ENCODE measurements around the gene NF1.
A peak's percentile ranks its signal among the peaks of the same experiment; 100 is the strongest.
"Not testable (repeated sequence)": the region's sequence is repeated elsewhere in the genome, so short reads cannot be mapped to it uniquely, and the experiment has no call there.

NF1 gene

DNA sequence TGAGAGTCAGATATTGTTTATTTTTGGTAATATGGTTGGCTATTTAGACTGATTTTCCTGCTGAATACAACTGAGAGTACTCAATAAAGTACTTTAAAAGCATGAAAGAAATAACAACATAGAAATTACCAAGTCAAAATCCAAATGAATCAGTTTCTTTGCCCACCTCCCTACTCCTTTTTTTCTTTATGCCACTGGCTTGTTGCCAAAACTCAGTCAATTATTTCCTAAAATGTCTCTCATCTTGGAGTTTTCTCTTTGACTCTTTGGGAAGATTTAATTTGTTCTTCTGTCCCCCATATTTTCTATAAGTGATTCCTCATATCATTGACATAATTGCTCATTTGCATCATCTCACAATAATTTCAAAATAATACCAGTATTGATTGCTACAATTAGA, 204.8 kb downstream of the NF1 start:
- no peak for DNase-seq (ENCODE audit: low read depth in 3 of 3)

DNA sequence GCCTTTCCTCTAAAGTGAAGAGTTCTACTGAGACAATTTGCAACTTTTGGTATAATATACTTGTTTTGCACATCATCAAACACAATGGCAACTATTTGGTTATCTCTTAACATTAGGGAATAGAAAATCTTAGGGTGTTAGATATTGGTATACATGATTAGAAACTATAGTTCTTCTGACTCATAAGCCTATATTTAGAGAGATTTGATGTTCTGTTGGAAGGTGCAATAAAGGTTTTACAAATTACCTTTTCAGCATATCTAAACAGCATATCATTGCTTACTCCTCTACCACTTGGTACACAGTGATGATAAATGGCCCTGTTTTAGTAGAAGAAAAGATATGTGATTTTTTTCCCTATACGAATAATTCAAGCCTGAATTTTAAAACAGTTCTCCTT, 212.9 kb downstream of the NF1 start:
- DNase-seq (ENCODE audit: low read depth in 3 of 3): no peak

DNA sequence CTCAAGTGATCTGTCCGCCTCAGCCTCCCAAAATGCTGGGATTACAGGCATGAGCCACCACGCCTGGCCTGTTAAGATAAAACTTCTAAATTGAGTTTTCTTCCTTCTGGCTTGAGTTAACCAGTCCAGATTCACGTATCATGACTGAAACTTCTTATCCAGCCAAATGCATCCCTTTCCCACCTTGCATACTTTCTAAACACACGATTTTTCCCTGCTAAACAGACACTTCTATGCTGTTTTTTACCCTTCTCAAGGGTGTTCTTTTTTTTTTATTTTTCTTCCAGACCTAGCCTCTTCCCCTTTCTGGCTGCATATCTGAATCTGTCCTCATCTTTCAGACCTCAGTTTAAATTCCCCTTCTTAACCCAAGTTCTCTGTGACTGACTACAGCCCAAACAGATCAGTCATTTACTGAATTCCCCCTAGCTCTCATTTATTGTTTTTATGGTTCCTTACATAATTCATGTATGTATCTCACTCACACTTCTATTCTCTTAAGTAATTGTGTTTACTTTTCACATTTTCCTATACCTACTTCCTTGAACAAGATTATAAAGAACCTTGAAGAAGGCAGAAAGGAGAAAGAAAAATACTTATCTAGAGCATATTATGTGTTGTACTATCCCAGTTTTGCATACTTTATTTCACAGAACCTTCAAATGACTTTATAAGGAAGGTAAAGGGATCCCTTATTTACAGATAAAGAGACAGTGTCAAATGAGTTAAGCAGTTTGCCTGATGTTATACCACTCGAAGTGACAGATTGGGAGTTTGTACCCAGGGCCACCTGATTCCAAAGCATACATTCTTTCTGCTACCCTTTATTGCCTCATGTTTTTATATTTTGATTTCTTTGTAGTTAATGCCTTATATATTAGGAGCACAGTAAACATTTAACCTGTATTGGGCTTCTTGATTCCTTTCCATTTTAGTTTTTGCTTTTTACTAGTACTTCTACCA, 213.9 kb downstream of the NF1 start:
- no peak for DNase-seq (ENCODE audit: low read depth in 3 of 3)

DNA sequence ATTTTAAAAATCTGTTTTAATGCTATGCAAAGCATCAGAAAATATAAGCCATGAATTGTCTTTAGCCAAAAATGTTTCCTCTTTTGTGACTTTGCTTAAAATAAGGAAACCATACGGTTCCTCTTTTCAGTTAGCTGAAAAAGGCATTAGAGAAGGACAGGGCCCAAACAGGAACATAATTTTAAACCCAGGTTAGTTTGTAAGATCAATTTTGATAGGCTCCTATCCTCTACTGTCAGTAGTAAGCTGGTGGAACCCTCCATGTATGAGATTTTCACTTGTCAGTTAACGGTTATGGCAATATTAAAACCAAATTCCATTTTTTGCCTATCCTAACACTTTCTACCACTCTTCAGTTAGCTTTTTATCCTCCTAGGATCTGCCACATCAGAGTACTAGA, 214.8 kb downstream of the NF1 start:
- no peak for DNase-seq (ENCODE audit: low read depth in 3 of 3)

DNA sequence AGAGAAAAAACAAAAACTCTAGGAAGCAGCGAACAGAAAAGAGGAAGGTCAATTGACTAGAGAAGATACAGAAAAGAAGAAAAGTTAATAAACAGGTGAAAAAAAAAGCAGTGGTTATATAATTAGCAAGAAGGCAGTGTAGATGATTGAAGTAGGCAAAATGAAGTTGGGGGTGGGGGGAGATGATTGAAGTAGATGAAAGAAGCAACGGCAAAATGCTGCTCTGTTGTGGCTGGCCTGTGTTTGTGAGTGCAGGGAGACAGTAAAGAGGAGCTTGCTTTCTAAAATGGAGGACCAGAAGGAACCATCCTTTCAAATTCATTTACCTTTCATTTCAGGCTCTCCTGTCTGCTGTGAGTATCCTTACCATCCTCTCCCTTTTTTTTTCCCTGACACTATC, 215.5 kb downstream of the NF1 start:
- no peak for DNase-seq (ENCODE audit: low read depth in 3 of 3)

DNA sequence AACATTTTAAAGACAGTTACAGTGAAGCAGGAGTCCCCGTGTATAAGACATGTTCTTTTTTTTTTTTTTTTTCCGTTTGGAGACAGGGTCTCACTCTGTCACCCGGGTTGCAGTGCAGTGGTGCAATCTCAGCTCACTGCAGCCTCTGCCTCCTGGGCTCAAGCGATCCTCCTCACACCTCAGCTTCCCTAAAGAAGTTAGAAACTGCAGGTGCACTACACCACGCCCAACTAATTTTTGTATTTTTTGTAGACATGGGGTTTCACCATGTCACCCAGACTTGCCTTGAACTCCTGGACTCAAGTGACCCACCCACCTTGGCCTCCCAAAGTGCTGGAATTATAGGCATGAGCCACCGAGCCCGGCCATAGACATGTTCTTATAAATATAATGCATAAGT, 216.1 kb downstream of the NF1 start:
- DNase-seq (ENCODE audit: low read depth in 3 of 3): no peak

DNA sequence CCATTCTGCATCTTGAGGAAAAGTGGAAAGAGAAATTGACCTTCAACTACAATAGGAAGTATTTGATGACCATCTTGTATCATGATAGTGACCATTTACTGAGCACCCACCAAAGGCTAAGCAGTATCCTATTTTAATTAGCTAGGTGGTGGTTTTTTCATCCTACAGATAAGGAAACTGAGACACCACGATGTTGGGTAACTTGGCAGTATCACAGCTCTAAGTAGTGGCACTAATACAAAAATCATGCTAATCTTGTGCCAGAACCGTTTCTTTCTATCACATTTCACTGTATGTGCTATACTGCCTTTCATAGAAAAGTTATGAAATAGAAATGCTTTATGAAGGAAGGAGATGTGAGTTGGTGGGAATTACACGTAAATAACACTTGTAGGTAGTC, 216.7 kb downstream of the NF1 start:
- no peak for DNase-seq (ENCODE audit: low read depth in 3 of 3)

DNA sequence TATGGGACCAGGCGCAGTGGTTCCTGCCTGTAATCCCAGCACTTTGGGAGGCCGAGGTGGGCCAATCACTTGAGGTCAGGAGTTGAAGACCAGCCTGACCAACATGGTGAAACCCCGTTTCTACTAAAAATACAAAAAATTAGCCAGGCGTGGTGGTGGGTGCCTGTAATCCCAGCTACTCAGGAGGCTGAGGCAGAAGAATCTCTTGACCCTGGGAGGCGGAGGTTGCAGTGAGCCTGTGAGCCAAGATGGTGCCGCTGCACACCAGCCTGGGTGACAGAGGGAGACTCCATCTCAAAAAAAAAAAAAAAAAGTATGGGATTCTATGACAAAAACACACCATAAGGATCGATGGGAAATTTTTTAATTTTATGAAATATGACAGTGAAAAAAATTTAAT, 217.4 kb downstream of the NF1 start:
- not testable (repeated sequence) for DNase-seq (ENCODE audit: low read depth in 3 of 3)

DNA sequence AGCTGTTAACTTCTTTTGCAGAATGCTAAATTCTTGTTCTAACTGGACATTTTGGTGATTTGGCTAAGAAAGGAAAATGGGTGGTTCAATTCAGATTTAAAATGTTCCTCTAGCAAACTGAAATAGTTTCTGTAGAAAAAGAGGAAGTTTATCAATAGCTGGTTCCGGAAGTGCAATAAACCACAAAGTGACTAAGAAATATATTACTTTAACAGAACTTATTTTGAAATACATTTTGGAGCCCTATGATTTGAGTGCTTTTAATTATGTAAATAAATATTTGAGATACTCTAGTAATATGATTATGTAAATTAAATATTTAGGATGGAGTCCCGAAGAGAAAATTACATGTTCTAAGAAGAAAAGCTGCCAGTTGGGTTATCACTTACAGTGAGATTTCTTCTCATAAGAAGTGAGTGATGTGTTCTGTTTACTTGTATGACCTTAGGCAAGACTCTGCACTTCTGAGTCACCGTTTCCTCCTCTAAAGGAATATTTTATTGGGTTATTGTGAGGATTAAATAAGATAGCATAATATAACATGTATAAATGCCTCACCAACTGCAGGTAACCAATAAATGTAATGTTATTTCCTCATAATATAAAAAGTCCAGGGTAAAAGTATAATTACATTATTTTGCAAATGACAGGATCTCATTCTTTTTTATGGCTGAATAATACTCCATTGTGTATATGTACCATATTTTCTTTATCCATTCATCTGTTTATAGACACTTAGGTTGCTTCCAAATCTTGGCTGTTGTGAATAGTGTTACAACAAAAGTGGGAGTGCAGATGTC, 219.4 kb downstream of the NF1 start, which contains the start of gene EVI2B:
TSS of gene EVI2B (minus strand) at position 73 of the 800 bp plus-strand sequence. CDS start 8,445 bp downstream, outside the sequence.
- DNase-seq (ENCODE audit: low read depth in 3 of 3): no peak

DNA sequence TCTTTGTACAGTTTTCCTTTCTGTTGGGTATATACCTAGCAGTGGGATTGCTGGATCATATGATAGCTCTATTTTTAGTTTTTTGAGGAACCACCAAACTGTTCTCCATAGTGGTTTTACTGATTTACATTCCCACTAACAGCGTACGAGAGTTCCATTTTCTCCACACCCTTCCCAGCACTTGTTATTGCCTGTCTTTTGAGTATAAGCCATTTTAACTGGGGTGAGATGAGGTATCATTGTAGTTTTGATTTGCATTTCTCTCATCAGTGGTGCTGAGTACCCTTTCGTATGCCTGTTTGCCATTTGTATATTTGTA, 220.0 kb downstream of the NF1 start:
- DNase-seq (ENCODE audit: low read depth in 3 of 3): no peak

DNA sequence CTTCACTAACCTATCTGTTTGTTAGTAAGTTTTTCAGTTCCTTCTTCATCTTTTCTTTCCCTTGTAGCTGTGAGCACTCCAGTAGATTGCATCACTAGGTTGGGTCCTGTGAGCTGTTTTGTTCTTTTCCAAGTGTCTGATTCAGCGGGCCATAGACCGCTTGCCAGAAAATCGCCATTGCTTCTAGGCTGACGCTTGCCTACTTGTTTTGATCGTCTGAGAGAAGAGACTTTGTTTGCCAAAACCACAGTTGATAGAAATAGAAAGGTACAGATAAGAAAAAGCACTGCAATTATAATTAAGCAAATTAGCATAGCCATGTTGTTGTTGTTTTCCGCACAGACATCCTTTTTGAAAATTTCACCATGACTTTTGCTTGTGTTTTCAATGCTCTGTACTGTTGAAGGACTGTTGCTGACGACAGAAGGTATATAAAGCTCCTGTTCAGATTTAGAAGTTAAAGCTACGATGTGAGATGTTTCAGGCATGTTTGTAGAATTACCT, 223.6 kb downstream of the NF1 start:
- peak in 2 of 3 experiments; percentile 33 to 46 for DNase-seq (ENCODE audit: low read depth in 3 of 3)

DNA sequence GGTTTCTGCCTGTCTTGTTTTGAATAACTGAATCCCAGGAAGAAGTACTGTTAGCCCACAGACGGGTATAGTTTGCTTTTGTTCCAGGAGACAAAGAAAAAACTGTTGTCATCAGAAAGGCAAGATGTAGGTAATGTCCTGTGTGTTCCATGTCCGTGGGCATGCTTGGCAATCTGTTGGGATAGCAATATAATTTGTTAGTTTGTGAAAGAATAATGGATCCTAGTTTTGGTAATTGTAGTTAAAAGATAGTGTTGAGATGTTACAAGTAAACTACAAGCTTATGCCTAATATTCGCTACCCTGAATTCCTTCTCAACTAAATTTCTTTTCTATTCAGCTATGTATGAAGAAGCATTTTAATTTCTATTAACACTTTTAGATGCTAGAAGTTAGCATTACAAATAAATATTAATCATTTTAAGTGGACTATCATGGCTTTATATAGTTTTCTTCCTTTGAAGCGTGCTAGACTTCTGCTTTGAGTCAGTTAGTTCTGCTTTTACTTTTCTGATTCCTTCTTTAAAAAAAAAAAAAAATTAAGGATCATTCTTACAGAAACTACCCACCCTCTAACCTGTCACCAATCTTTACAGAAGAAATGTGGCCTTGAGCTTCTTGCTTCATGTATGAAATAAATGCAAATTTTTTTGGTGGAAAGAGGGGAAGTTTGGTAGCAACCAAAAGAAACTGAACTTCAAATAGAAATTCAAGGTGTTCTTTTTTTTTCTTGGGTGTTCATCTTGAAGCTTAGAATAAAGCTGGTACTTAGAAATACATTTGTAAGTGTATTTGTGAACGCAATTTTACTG, 224.3 kb downstream of the NF1 start:
- no peak for DNase-seq (ENCODE audit: low read depth in 3 of 3)

DNA sequence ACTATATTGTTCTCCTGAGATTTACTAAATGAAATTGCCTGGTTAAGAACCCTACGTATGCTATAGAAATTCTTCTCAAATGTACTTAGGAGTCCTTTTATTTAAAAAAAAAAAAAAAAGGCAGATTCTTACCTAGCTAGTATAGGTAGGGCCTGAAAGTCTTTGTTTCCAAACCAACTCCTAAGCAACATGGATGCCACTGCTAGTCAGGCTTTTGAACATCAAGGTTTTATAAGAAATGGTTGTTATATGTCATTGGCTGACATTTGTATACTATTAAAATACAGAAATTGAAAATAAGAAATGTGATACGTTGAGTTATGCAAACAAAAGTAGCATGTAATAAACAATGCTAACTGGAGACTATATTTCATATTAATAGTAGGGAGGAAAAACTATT, 225.5 kb downstream of the NF1 start:
- DNase-seq (ENCODE audit: low read depth in 3 of 3): no peak

DNA sequence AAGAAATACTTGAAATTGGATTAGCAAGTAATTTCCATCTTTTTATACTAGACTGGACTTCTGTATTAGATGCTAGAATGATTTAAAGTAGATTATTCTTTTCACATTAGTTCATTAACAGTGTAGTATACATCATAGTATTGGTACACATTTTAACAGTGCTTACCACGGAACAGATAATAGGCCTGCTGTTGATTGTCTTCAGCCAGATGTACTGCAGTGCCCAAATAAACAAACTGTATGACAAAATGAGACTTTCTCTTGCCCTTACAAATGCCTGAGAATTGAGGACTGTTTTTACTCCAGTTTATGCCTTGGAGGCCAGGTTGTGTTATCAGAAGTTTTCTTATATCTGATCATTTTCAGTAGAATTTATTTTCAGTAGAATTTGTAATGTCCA, 226.0 kb downstream of the NF1 start:
- DNase-seq (ENCODE audit: low read depth in 3 of 3): no peak

DNA sequence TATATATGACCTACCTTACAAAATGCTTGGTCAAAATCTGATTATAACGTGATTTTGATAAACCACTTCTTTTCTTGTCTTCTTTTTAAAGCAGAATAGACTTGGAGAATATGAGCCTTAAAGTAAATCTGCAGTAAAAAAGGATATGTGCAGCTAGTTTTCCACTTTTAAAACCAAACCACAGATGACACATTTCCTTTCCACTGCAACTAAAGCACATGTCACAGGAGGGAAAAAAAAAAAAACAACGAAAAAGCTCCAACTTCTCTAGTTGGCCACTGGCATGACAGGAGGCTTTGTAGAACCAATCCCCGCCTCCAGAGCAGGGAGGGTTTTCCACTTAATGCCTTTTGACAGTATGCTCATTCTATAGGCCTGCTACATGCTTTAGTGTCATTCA, 226.7 kb downstream of the NF1 start, which contains the start of gene EVI2A:
TSS of gene EVI2A (minus strand) at position 142 of the 400 bp plus-strand sequence. CDS start 2,609 bp downstream, outside the sequence.
- DNase-seq (ENCODE audit: low read depth in 3 of 3): peak; percentile 46 to 66 (median 51)

DNA sequence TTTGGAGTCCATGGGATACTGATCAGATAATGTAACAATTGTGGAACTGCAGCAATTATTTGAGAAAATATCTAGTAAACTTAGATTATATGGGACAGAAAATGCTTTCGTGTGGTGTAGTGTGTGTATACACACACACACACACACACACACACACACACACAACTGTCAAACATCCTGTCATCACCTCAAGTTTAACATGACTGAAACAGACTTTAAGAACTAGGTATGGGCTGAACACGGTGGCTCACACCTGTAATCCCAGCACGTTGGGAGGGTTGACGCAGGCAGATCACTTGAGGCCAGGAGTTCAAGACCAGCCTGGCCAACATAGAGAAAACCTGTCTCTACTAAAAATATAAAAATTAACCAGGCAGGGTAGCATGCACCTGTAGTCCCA, 227.2 kb downstream of the NF1 start:
- DNase-seq (ENCODE audit: low read depth in 3 of 3): no peak

DNA sequence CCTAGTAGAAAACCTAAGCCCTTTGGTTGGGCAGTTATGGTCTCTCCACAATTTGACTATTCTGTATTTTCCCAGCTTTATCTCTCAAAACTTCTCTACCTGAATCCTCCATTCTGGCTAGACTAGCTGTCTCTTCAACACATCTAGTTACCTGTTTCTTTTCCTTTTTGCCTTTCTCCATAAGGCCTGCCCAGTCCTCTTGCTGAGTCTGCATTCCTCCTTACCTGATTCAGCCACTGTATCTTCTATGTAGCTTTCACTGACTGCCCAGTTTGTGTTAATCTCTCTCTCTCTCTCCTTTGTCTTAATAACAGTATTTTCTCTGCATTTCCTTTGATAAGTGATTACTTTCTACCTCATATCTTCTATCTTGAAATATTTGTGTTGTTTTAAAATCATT, 228.8 kb downstream of the NF1 start:
- DNase-seq (ENCODE audit: low read depth in 3 of 3): no peak

DNA sequence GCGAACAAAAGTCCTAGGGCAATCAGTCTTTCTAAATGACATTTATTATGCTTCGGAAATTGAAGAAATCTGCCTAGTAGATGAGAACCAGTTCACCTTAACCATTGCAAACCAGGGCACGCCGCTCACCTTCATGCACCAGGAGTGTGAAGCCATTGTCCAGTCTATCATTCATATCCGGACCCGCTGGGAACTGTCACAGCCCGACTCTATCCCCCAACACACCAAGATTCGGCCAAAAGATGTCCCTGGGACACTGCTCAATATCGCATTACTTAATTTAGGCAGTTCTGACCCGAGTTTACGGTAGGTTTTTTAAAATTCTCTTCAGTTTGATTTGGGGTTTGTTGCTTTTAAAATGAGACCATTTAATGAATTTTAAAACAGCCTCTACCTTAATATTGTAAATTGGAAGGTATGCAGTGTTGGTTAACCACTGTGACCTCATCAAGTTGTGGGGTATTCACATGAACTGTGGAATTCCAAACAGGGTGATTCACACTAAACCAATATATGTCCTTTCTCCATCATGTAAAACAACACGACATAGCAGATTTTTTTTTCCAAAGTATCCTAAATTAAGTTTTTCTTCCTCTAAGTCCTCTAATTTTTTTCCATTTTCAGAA, 232.9 kb downstream of the NF1 start:
- DNase-seq (ENCODE audit: low read depth in 3 of 3): no peak

DNA sequence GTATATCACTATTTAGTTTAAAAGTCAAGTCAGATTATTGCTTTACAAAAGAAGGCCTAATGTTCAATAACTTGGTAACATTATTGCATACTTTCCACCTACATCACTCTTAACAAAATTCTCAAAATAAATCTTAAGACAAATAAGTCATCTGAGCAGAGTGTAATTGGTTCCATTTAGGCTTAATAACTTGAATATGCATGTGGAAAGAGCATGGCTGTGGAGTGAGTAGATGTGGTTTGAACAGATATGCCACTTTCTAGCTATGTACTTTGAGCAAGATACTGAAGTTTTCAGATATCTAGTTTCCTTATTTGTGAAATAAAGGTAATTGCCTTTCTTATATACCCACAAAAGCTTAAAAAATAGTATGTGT, 233.4 kb downstream of the NF1 start:
- DNase-seq (ENCODE audit: low read depth in 3 of 3): no peak

DNA sequence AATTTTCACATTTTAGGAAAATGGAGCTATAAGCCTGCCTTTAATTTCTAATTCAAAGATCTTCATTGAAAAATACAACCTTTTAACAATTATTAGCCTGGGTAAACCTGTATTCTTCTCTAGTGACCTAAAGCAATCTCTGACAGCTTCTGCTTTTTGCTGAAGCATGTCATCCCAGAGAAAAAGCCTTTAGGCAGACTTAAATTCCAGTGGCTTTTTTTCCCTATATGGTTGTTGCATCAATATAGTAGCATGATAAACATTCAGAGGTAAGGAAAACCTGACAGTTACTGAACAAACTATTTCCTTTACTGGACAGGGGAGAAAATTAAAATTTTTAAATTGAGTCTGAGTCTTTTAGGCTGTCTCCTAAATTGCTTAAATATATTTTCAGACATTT, 234.4 kb downstream of the NF1 start:
- DNase-seq (ENCODE audit: low read depth in 3 of 3): no peak

DNA sequence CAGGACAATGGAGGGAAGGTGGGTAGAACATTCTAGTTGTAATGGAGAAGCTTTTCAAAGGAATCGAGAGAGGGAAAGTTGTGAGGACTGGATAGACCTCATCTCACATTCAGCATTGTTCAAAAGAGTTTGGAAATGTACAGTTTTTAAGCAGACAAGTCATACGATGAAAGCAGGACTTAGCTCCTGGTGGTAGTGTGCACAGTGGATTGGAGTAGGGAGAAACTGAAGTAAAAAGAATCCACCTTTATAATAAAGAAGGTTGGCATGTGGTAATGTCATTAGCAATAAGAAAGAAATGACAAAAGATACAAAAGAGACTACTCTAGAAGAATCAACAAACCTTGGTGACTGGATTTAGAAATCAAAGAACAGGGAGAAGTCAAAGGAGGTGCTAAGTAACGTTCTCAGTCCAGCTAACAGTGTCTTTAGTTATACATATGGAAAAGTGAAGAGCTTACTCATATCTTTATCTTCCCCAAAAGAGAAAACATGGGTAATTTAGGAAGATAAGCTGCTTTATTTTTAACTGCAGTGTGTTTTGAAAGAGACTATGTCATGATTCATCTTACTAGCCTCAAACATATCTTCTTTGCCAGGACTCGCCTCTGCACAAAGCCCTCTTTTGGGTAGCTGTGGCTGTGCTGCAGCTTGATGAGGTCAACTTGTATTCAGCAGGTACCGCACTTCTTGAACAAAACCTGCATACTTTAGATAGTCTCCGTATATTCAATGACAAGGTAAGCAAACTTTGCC, 245.3 kb downstream of the NF1 start:
- DNase-seq (ENCODE audit: low read depth in 3 of 3): no peak
